ENCODE results near the gene GNA14.

DNA sequence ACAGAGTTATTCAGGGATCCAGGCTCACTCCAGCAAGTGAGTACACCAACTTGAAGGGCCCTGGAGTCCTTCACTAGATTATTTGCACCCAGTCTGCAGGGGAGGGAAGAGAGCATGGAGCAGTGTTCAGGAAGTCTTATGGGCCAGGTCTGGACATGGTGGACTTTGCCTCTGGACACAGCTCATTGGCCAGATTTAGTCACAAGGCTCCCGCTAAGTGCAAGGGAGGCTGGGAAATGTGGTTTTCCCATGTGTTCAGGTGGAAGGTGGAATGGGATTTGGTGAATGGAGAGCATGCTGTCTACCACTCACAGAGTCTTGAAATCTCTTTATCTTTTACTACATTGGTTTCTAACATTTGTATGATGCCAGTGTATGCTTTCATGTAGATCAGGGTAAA, 200.5 kb downstream of the GNA14 start:
- TF ChIP-seq, protein P1, sequence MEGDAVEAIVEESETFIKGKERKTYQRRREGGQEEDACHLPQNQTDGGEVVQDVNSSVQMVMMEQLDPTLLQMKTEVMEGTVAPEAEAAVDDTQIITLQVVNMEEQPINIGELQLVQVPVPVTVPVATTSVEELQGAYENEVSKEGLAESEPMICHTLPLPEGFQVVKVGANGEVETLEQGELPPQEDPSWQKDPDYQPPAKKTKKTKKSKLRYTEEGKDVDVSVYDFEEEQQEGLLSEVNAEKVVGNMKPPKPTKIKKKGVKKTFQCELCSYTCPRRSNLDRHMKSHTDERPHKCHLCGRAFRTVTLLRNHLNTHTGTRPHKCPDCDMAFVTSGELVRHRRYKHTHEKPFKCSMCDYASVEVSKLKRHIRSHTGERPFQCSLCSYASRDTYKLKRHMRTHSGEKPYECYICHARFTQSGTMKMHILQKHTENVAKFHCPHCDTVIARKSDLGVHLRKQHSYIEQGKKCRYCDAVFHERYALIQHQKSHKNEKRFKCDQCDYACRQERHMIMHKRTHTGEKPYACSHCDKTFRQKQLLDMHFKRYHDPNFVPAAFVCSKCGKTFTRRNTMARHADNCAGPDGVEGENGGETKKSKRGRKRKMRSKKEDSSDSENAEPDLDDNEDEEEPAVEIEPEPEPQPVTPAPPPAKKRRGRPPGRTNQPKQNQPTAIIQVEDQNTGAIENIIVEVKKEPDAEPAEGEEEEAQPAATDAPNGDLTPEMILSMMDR (conservative IDR thresholded peaks at IDR 0.05): no peak
- no peak for TF ChIP-seq EZH2 (IDR thresholded peaks at IDR 0.05; ENCODE audit: low read depth)

All from PC-9 (cell line).